T-helper 9 cell (primary cell): ENCODE results near the gene GRIPAP1.
A peak's percentile ranks its signal among the peaks of the same experiment; 100 is the strongest.

Source experiments
- DNase-seq: peaks from one replicate; pipeline ENCODE4 v3.0.0-alpha.2; 2020

The GRIPAP1 gene

GRCh38 chrX:48958635-48959094, 43.4 kb downstream of the GRIPAP1 start:
- DNase-seq = no peak

GRCh38 chrX:48957827-48958634, 44.0 kb downstream of the GRIPAP1 start:
- DNase-seq = peak; percentile 83

GRCh38 chrX:48957477-48957826, 44.6 kb downstream of the GRIPAP1 start, which contains the start of gene OTUD5:
Gene OTUD5 (minus strand): TSS chrX:48957607. CDS start chrX:48957570, 37 bp downstream.
- peak; percentile 62 for DNase-seq

GRCh38 chrX:48956728-48957414, 45.2 kb downstream of the GRIPAP1 start:
- peak; percentile 58 for DNase-seq

GRCh38 chrX:48948589-48948988, 53.5 kb downstream of the GRIPAP1 start:
- DNase-seq = no peak

- DNase-seq = peak; percentile 49
Observed at GRCh38 chrX:48945517-48946348, 56.3 kb downstream of the GRIPAP1 start.

GRCh38 chrX:48942895-48943294, 59.2 kb downstream of the GRIPAP1 start:
- no peak for DNase-seq

- DNase-seq = no peak
Observed at GRCh38 chrX:48940404-48940955, 61.6 kb downstream of the GRIPAP1 start.

- no peak for DNase-seq
Observed at GRCh38 chrX:48939524-48940228, 62.4 kb downstream of the GRIPAP1 start.

- DNase-seq = peak; percentile 48
Observed at GRCh38 chrX:48938721-48939425, 63.2 kb downstream of the GRIPAP1 start.

GRCh38 chrX:48937054-48937907, 64.8 kb downstream of the GRIPAP1 start:
- DNase-seq = peak; percentile 79

- DNase-seq = no peak
Observed at GRCh38 chrX:48936429-48937053, 65.5 kb downstream of the GRIPAP1 start.

- no peak for DNase-seq
Observed at GRCh38 chrX:48935301-48935670, 66.8 kb downstream of the GRIPAP1 start.

GRCh38 chrX:48934581-48935300, 67.3 kb downstream of the GRIPAP1 start:
- no peak for DNase-seq

GRCh38 chrX:48933757-48934156, 68.3 kb downstream of the GRIPAP1 start:
- DNase-seq = no peak

GRCh38 chrX:48927736-48928382, 74.2 kb downstream of the GRIPAP1 start:
- DNase-seq = no peak

GRCh38 chrX:48927123-48927522, 74.9 kb downstream of the GRIPAP1 start:
- no peak for DNase-seq

- DNase-seq = no peak
Observed at GRCh38 chrX:48924270-48924669, 77.8 kb downstream of the GRIPAP1 start.

- no peak for DNase-seq
Observed at GRCh38 chrX:48923771-48924170, 78.3 kb downstream of the GRIPAP1 start.
